ENCODE measurements around the gene AMDHD2. TPM values are rescaled to one million over a fixed set of nuclear protein-coding genes. Genes with fewer than 3 reads are reported as not detected.
"Not testable (repeated sequence)": the region's sequence is repeated elsewhere in the genome, so short reads cannot be mapped to it uniquely, and the experiment has no call there.

Gene AMDHD2
- total and polyA plus RNA-seq, 5 donors from 2014 or later = 18.3 to 239 (median 18.8) TPM

DNA sequence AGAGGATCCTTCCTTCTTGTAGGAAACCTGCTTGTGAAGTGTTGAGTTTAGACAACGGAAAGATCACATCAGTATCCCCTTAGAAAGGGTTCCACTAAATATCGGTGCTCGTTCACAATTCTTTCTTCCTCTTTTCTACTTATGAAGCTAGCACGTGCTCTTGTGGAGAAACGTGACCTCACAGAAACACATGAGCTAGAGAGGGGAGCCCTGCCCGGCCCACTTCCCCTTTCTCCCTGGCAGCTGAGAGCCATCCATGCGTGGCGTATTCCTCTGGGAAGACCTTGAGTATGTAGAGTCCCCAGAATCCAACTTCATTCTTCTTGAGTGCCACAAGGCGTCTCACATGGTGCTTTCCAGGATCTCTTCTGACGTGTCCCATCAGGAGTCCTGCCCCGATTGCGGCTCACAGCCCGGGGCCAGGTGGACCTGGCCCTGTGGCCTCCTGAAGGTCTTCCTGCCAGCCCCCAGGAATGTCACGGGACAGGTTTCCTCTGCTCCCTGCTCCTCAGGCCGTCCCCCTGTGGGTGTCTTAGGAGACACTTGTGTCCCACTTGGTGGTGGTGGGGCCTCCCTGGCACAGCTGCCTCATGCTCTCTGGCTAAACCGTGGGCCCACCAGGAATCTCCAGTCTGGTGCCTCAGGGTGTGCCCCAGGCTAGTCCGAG lies 40.1 kb downstream of the AMDHD2 start:
- not testable (repeated sequence) for H3K36me3 Mint-ChIP-seq; H3K27ac ChIP-seq (ENCODE audit: insufficient read depth, low read length, poor library complexity, severe bottlenecking); H3K4me1 ChIP-seq (ENCODE audit: control insufficient read depth, insufficient read depth, low read length, poor library complexity, severe bottlenecking); H3K4me3 ChIP-seq (ENCODE audit: low read depth, low read length); H3K9me3 Mint-ChIP-seq; DNase-seq; H3K27me3 ChIP-seq (ENCODE audit: control insufficient read depth, insufficient read depth, low read length); H3K9me3 ChIP-seq (ENCODE audit: control insufficient read depth in 2 of 2, low read length in 2 of 2); H3K4me1 Mint-ChIP-seq; H3K4me3 Mint-ChIP-seq; H3K36me3 ChIP-seq (ENCODE audit: control insufficient read depth, insufficient read depth, low read length); H3K27ac Mint-ChIP-seq; H3K27me3 Mint-ChIP-seq
- peak; percentile 6 to 30 for ATAC-seq (ENCODE audit: low read depth in 2 of 2)

DNA sequence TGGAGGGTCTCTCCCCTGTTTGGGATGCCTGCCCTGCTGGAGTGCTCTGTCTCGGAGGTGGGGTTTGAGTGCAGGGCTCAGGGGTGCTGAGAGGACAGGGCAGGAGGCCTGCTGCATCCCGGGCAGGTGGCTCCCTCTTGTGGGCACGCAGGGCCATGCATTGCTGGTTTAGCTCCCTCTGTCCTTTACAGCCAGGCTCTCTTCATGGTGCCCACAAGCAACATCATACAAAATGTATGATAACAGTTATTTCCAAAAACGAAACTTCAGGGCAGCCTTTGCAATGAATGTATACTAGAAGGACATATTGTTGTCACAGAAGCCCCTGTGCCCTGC lies 40.6 kb downstream of the AMDHD2 start:
- peak; percentile 87 to 88 for ATAC-seq (ENCODE audit: low read depth in 2 of 2)
- H3K9me3 Mint-ChIP-seq; H3K27me3 ChIP-seq (ENCODE audit: control insufficient read depth, insufficient read depth, low read length); H3K27ac Mint-ChIP-seq; H3K4me3 ChIP-seq (ENCODE audit: low read depth, low read length); H3K36me3 ChIP-seq (ENCODE audit: control insufficient read depth, insufficient read depth, low read length); H3K4me1 ChIP-seq (ENCODE audit: control insufficient read depth, insufficient read depth, low read length, poor library complexity, severe bottlenecking); H3K27ac ChIP-seq (ENCODE audit: insufficient read depth, low read length, poor library complexity, severe bottlenecking); H3K4me3 Mint-ChIP-seq; H3K4me1 Mint-ChIP-seq; H3K9me3 ChIP-seq (ENCODE audit: control insufficient read depth in 2 of 2, low read length in 2 of 2); H3K36me3 Mint-ChIP-seq; H3K27me3 Mint-ChIP-seq: not testable (repeated sequence)
- DNase-seq = peak in 2 of 3 donors; percentile 39 to 65

DNA sequence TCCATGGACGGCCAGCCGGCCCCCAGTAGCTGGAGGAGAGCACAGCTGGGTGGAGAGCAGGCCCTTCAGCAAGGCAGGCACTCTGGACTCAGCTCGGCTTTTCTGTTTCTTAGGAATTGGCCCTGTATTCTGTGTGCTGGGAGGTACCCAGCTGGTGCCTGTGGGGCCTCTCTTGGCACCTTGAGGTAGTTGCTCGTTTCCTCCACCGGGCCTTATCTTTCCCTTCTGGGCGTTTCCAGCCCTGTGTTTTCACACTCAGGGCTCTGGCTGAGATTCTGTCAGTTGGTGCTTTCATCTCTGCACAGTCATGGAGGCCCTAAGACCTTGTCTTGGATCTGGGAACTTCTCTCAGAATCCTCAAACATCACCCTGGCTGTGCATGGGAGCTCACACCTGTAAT lies 47.3 kb downstream of the AMDHD2 start:
- not testable (repeated sequence) for H3K4me3 Mint-ChIP-seq; H3K4me3 ChIP-seq (ENCODE audit: low read depth, low read length); H3K36me3 Mint-ChIP-seq; ATAC-seq (ENCODE audit: low read depth in 2 of 2); H3K4me1 Mint-ChIP-seq; H3K9me3 ChIP-seq (ENCODE audit: control insufficient read depth in 2 of 2, low read length in 2 of 2); H3K4me1 ChIP-seq (ENCODE audit: control insufficient read depth, insufficient read depth, low read length, poor library complexity, severe bottlenecking); DNase-seq; H3K36me3 ChIP-seq (ENCODE audit: control insufficient read depth, insufficient read depth, low read length); H3K27me3 Mint-ChIP-seq; H3K27ac Mint-ChIP-seq; H3K27ac ChIP-seq (ENCODE audit: insufficient read depth, low read length, poor library complexity, severe bottlenecking); H3K27me3 ChIP-seq (ENCODE audit: control insufficient read depth, insufficient read depth, low read length); H3K9me3 Mint-ChIP-seq

DNA sequence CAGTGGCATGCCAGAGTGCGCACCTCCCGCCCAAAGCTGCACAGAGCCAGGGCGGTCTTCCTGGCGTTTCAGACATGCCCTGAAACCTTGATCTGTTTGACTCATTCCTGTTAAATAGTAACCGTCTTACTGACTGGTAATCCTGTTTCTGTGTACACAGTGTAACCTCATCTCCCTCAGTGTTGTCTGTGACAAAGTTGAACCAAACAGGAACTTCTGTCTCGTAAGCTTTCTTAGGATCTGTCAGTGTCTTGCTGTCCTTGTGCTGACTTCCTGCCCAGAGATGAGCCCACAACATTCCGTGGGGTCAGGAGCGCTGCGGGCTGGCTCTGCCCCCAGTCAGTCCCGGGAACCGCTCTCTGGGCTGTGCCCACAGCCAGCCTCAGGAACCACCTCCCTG lies 48.4 kb downstream of the AMDHD2 start:
- not testable (repeated sequence) for H3K27ac Mint-ChIP-seq; H3K27me3 Mint-ChIP-seq; H3K27me3 ChIP-seq (ENCODE audit: control insufficient read depth, insufficient read depth, low read length); H3K9me3 ChIP-seq (ENCODE audit: control insufficient read depth in 2 of 2, low read length in 2 of 2); DNase-seq; ATAC-seq (ENCODE audit: low read depth in 2 of 2); H3K4me3 Mint-ChIP-seq; H3K4me1 Mint-ChIP-seq; H3K4me3 ChIP-seq (ENCODE audit: low read depth, low read length); H3K36me3 Mint-ChIP-seq; H3K27ac ChIP-seq (ENCODE audit: insufficient read depth, low read length, poor library complexity, severe bottlenecking); H3K9me3 Mint-ChIP-seq; H3K36me3 ChIP-seq (ENCODE audit: control insufficient read depth, insufficient read depth, low read length); H3K4me1 ChIP-seq (ENCODE audit: control insufficient read depth, insufficient read depth, low read length, poor library complexity, severe bottlenecking)

- not testable (repeated sequence) for H3K4me1 Mint-ChIP-seq; H3K4me3 ChIP-seq (ENCODE audit: low read depth, low read length); H3K27ac ChIP-seq (ENCODE audit: insufficient read depth, low read length, poor library complexity, severe bottlenecking); H3K9me3 ChIP-seq (ENCODE audit: control insufficient read depth in 2 of 2, low read length in 2 of 2); H3K36me3 Mint-ChIP-seq; H3K27me3 Mint-ChIP-seq; H3K9me3 Mint-ChIP-seq; H3K4me1 ChIP-seq (ENCODE audit: control insufficient read depth, insufficient read depth, low read length, poor library complexity, severe bottlenecking); H3K4me3 Mint-ChIP-seq; H3K27me3 ChIP-seq (ENCODE audit: control insufficient read depth, insufficient read depth, low read length); H3K27ac Mint-ChIP-seq; ATAC-seq (ENCODE audit: low read depth in 2 of 2); DNase-seq; H3K36me3 ChIP-seq (ENCODE audit: control insufficient read depth, insufficient read depth, low read length)
These were observed 52.5 kb downstream of the AMDHD2 start for GRCh38 chr16:2572704-2573103.

DNA sequence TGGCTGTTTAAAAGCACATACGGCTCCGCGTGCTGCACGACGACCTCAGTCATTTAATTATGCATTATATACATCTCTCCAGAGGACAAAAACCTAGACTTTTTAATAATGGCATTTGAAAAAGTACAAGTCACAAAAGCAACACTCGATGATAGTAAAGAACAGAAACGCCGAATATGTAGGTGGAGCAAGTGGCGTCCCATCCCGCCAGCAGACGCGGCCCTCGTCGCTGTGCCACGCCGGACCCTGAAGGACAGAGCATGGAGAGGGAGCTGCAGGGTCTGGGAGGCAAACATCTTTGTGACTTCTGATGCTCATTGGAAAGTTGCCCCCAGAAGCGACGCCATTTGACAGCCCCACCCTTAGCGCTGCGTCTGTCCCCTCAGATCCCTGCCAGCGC lies 55.7 kb downstream of the AMDHD2 start:
- not testable (repeated sequence) for H3K27ac ChIP-seq (ENCODE audit: insufficient read depth, low read length, poor library complexity, severe bottlenecking); H3K27me3 ChIP-seq (ENCODE audit: control insufficient read depth, insufficient read depth, low read length); H3K4me1 ChIP-seq (ENCODE audit: control insufficient read depth, insufficient read depth, low read length, poor library complexity, severe bottlenecking); H3K36me3 ChIP-seq (ENCODE audit: control insufficient read depth, insufficient read depth, low read length); DNase-seq; H3K27ac Mint-ChIP-seq; H3K36me3 Mint-ChIP-seq; H3K9me3 Mint-ChIP-seq; H3K4me3 ChIP-seq (ENCODE audit: low read depth, low read length); H3K4me1 Mint-ChIP-seq; ATAC-seq (ENCODE audit: low read depth in 2 of 2); H3K4me3 Mint-ChIP-seq; H3K27me3 Mint-ChIP-seq; H3K9me3 ChIP-seq (ENCODE audit: control insufficient read depth in 2 of 2, low read length in 2 of 2)

GRCh38 chr16:2577044-2577443 lies 56.9 kb downstream of the AMDHD2 start:
- not testable (repeated sequence) for H3K4me1 Mint-ChIP-seq, H3K27me3 Mint-ChIP-seq

GRCh38 chr16:2578905-2579304 lies 58.7 kb downstream of the AMDHD2 start:
- not testable (repeated sequence) for H3K4me1 ChIP-seq (ENCODE audit: control insufficient read depth, insufficient read depth, low read length, poor library complexity, severe bottlenecking); ATAC-seq (ENCODE audit: low read depth in 2 of 2); H3K4me1 Mint-ChIP-seq; H3K27me3 Mint-ChIP-seq; H3K27me3 ChIP-seq (ENCODE audit: control insufficient read depth, insufficient read depth, low read length); H3K4me3 Mint-ChIP-seq; H3K27ac ChIP-seq (ENCODE audit: insufficient read depth, low read length, poor library complexity, severe bottlenecking); DNase-seq; H3K4me3 ChIP-seq (ENCODE audit: low read depth, low read length); H3K9me3 ChIP-seq (ENCODE audit: control insufficient read depth in 2 of 2, low read length in 2 of 2); H3K36me3 ChIP-seq (ENCODE audit: control insufficient read depth, insufficient read depth, low read length); H3K9me3 Mint-ChIP-seq; H3K27ac Mint-ChIP-seq; H3K36me3 Mint-ChIP-seq

More at GRCh38 chr16:2577044-2577443, 56.9 kb downstream of the AMDHD2 start:
- H3K27ac Mint-ChIP-seq; H3K27ac ChIP-seq (ENCODE audit: insufficient read depth, low read length, poor library complexity, severe bottlenecking); H3K4me3 Mint-ChIP-seq; DNase-seq; H3K9me3 Mint-ChIP-seq; H3K27me3 ChIP-seq (ENCODE audit: control insufficient read depth, insufficient read depth, low read length); H3K36me3 Mint-ChIP-seq; H3K36me3 ChIP-seq (ENCODE audit: control insufficient read depth, insufficient read depth, low read length); H3K9me3 ChIP-seq (ENCODE audit: control insufficient read depth in 2 of 2, low read length in 2 of 2); ATAC-seq (ENCODE audit: low read depth in 2 of 2); H3K4me1 ChIP-seq (ENCODE audit: control insufficient read depth, insufficient read depth, low read length, poor library complexity, severe bottlenecking); H3K4me3 ChIP-seq (ENCODE audit: low read depth, low read length): not testable (repeated sequence)
